ENCODE results near the gene EGFLAM.

EGFLAM gene

DNA sequence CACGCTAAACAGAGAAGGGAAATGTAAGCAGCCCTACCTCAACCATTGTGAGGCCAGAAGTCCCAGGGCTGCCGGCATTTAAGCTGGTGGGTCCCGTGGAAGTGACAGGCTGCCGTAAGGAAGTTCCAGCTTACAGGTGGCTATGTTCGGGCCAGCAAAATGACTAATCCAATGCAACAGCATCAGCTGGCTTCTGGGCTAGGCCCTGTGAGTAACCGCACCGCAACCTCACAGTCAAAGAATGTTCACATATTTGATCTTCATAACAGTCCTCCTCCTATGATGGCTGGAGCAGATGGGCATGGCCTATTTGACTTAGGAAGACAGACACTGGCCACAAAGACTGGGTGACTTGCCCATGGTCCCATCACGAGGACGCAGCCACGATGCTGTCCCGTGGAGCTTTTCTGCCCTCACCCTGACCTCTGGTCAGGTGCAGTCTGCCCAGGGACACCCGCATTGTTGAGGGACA is 209.9 kb downstream of the EGFLAM start:
- H3K27me3 ChIP-seq (ENCODE audit: insufficient read depth, low read depth): no peaks in the 10 kb centered on the region
- no peak overlapping the region for H2AFZ ChIP-seq (ENCODE audit: low read depth)
- H4K20me1 ChIP-seq (ENCODE audit: insufficient read depth): no peaks in the 10 kb centered on the region
- no peak overlapping the region for H3K27ac ChIP-seq
- H3K4me1 ChIP-seq (ENCODE audit: low read depth, poor library complexity, severe bottlenecking): no peaks in the 10 kb centered on the region
- TF ChIP-seq, protein P1, sequence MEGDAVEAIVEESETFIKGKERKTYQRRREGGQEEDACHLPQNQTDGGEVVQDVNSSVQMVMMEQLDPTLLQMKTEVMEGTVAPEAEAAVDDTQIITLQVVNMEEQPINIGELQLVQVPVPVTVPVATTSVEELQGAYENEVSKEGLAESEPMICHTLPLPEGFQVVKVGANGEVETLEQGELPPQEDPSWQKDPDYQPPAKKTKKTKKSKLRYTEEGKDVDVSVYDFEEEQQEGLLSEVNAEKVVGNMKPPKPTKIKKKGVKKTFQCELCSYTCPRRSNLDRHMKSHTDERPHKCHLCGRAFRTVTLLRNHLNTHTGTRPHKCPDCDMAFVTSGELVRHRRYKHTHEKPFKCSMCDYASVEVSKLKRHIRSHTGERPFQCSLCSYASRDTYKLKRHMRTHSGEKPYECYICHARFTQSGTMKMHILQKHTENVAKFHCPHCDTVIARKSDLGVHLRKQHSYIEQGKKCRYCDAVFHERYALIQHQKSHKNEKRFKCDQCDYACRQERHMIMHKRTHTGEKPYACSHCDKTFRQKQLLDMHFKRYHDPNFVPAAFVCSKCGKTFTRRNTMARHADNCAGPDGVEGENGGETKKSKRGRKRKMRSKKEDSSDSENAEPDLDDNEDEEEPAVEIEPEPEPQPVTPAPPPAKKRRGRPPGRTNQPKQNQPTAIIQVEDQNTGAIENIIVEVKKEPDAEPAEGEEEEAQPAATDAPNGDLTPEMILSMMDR (conservative IDR thresholded peaks at IDR 0.05; ENCODE audit: low read depth, low read length): no peak
- H3K9ac ChIP-seq: no peak overlapping the region
- no peak overlapping the region for H3K4me3 ChIP-seq (IDR thresholded peaks at IDR 0.05; ENCODE audit: insufficient read depth, low read depth, low read length)
- no peaks in the 10 kb centered on the region for H3K79me2 ChIP-seq (ENCODE audit: insufficient read depth, low read depth)
- no peak overlapping the region for H3K4me2 ChIP-seq
- H3K36me3 ChIP-seq (ENCODE audit: insufficient read depth): no peaks in the 10 kb centered on the region

DNA sequence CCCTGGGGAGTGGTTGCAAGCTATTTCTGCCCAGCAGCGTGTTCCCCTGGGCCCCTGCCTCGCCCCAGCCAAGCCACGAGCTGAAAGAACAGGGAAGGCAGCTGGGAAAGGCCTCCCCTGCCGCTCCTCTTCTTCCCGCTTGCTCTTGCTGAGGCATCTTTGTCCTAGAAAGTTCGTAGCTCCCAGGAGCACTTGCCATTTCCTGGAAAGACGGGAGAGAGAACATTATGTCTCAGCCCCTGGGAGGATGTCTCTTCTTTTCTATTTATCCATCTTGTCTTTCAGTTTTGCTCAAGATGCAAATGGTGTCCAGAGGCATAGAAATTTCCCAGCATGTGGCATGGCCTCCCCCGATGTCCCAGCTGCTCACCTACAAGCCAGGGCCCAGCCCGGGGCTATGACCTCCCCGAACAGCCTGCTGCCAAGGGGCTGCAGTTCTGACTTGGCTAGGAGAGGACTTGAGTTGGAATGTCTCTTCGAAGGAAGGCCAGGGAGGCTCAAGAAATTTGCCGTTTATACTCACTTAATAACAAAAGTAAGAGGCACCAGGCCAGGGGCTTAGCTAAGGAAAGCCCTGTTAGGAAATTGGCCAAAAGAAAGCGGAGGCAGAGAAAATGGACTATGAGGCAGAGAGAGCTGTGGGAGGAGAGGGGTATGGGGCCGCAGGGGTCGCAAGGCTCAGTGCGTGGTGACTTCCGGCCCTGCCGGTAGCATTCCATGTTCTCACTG is 210.8 kb downstream of the EGFLAM start:
- no peak overlapping the region for H3K27ac ChIP-seq
- H3K36me3 ChIP-seq (ENCODE audit: insufficient read depth): no peaks in the 10 kb centered on the region
- no peaks in the 10 kb centered on the region for H3K79me2 ChIP-seq (ENCODE audit: insufficient read depth, low read depth)
- no peak overlapping the region for H3K9ac ChIP-seq
- H3K4me3 ChIP-seq (IDR thresholded peaks at IDR 0.05; ENCODE audit: insufficient read depth, low read depth, low read length): no peak overlapping the region
- no peak overlapping the region for H3K4me2 ChIP-seq
- TF ChIP-seq, protein P1 (conservative IDR thresholded peaks at IDR 0.05; ENCODE audit: low read depth, low read length): no peak
- H3K27me3 ChIP-seq (ENCODE audit: insufficient read depth, low read depth): no peaks in the 10 kb centered on the region
- no peaks in the 10 kb centered on the region for H4K20me1 ChIP-seq (ENCODE audit: insufficient read depth)
- no peaks in the 10 kb centered on the region for H3K4me1 ChIP-seq (ENCODE audit: low read depth, poor library complexity, severe bottlenecking)
- no peak overlapping the region for H2AFZ ChIP-seq (ENCODE audit: low read depth)

DNA sequence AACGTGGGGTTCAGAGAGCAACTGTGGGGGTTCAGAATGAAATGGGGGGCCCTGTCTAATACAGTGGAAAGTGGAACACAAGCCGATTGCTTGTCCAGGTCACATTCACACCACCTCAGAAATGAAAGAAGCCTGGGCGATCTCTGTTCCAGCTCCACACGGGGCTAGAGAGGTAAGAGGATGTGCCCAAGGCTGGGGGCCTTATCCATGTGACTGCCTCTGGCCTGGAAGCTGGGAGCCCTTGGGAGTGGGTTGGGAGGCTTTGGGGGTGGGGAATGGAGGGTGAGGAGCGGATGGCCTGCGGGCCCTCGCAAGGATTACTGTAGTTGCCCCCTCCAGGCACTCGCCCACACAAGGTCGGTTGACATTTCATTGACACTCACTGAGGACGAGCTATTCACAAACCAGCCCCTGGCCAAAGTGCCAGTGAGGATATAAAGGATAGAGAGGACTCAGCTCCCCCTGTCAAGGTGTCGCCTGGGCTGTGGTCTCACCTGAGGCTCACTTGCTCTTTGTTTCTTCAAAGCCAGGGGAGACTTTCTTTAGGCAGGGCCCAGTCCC is 211.4 kb downstream of the EGFLAM start:
- no peaks in the 10 kb centered on the region for H3K4me1 ChIP-seq (ENCODE audit: low read depth, poor library complexity, severe bottlenecking)
- no peak overlapping the region for H3K9ac ChIP-seq
- H4K20me1 ChIP-seq (ENCODE audit: insufficient read depth): no peaks in the 10 kb centered on the region
- H3K4me3 ChIP-seq (IDR thresholded peaks at IDR 0.05; ENCODE audit: insufficient read depth, low read depth, low read length): no peak overlapping the region
- H3K27me3 ChIP-seq (ENCODE audit: insufficient read depth, low read depth): no peaks in the 10 kb centered on the region
- no peak overlapping the region for H3K4me2 ChIP-seq
- no peak overlapping the region for H3K27ac ChIP-seq
- no peak overlapping the region for H2AFZ ChIP-seq (ENCODE audit: low read depth)
- TF ChIP-seq, protein P1 (conservative IDR thresholded peaks at IDR 0.05; ENCODE audit: low read depth, low read length): no peak
- no peaks in the 10 kb centered on the region for H3K36me3 ChIP-seq (ENCODE audit: insufficient read depth)
- H3K79me2 ChIP-seq (ENCODE audit: insufficient read depth, low read depth): no peaks in the 10 kb centered on the region

DNA sequence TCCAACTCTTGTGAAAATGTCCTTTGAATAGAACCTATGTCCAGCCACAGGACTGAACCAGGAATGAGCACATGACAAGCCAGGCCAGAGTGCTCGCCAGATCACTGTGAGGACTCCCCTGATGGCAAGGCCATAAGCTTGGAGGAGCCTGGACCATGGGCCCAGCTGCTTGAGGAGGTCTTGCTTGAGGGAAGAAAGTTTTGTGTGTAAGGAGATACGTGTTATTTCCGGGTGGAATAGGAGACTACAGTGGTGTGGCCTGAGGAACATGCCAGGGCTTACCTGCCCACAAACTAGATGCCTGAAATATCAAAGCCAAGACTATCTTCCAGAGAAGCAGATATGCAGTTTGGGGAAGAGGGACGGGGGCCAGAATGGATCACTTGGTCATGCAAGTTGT is 213.3 kb downstream of the EGFLAM start:
- no peaks in the 10 kb centered on the region for H3K79me2 ChIP-seq (ENCODE audit: insufficient read depth, low read depth)
- no peak overlapping the region for H3K4me2 ChIP-seq
- no peaks in the 10 kb centered on the region for H4K20me1 ChIP-seq (ENCODE audit: insufficient read depth)
- no peak overlapping the region for H3K9ac ChIP-seq
- no peaks in the 10 kb centered on the region for H3K4me1 ChIP-seq (ENCODE audit: low read depth, poor library complexity, severe bottlenecking)
- H3K27ac ChIP-seq: no peak overlapping the region
- H2AFZ ChIP-seq (ENCODE audit: low read depth): no peak overlapping the region
- no peak overlapping the region for H3K4me3 ChIP-seq (IDR thresholded peaks at IDR 0.05; ENCODE audit: insufficient read depth, low read depth, low read length)
- no peaks in the 10 kb centered on the region for H3K27me3 ChIP-seq (ENCODE audit: insufficient read depth, low read depth)
- H3K36me3 ChIP-seq (ENCODE audit: insufficient read depth): no peaks in the 10 kb centered on the region
- TF ChIP-seq, protein P1 (conservative IDR thresholded peaks at IDR 0.05; ENCODE audit: low read depth, low read length): no peak

Data from KMS-11 (cell line).